IPS-NIHi7 (cell line): ENCODE measurements around the gene MACIR.
A peak's percentile ranks its signal among the peaks of the same experiment; 100 is the strongest.
"Not testable (repeated sequence)": the region's sequence is repeated elsewhere in the genome, so short reads cannot be mapped to it uniquely, and the experiment has no call there.

Experiments
- DNase-seq: peaks from one replicate; pipeline ENCODE4 v3.0.0; 2012; ENCODE audit warnings: mixed read lengths; ENCODE audit errors: extremely low spot score

MACIR gene, protein sequence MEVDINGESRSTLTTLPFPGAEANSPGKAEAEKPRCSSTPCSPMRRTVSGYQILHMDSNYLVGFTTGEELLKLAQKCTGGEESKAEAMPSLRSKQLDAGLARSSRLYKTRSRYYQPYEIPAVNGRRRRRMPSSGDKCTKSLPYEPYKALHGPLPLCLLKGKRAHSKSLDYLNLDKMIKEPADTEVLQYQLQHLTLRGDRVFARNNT

GRCh38 chr5:103258368-103258956 is at the start of gene MACIR:
TSS of gene MACIR (plus strand) at chr5:103258763. CDS start at chr5:103275920, 17,157 bp downstream.
- peak; percentile 95 for DNase-seq

DNA sequence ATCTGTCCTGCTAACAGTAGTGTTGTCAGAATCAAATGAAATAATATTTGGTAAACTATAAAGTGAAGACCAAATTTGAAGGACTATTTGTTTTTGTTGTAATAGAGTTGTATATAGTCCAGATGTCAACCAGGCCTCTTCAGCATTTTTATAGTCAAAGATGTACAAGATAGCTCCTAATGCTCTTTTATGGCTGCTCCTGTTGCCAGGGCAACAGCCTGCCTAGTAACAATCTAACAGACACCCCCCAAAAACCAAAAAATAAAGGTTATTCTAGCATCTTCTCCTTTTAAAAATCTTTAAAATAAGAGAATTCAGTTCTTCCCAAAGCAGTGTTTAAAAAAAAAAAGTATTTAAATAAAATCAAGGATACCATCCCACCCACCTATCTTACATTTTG is 49.5 kb upstream of the MACIR start:
- no peak for DNase-seq

DNA sequence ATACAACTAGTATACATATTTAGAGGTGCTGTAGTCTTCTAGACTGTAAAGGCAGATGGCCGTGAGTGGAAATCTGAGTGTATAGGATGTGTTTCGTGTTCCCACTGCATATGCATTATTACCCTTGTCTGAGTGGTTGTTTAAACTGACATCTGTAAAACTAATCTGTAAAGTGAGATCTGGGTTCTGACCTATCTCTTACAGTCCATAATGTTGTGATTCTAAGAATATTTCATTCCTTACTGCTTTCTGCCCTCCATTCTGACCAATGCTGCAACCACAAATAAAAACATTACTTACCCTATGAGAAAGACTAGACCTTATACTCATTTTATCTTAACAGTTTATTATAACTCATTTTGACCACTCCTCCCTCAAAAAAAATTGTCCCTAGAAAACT is 47.6 kb upstream of the MACIR start:
- no peak for DNase-seq

DNA sequence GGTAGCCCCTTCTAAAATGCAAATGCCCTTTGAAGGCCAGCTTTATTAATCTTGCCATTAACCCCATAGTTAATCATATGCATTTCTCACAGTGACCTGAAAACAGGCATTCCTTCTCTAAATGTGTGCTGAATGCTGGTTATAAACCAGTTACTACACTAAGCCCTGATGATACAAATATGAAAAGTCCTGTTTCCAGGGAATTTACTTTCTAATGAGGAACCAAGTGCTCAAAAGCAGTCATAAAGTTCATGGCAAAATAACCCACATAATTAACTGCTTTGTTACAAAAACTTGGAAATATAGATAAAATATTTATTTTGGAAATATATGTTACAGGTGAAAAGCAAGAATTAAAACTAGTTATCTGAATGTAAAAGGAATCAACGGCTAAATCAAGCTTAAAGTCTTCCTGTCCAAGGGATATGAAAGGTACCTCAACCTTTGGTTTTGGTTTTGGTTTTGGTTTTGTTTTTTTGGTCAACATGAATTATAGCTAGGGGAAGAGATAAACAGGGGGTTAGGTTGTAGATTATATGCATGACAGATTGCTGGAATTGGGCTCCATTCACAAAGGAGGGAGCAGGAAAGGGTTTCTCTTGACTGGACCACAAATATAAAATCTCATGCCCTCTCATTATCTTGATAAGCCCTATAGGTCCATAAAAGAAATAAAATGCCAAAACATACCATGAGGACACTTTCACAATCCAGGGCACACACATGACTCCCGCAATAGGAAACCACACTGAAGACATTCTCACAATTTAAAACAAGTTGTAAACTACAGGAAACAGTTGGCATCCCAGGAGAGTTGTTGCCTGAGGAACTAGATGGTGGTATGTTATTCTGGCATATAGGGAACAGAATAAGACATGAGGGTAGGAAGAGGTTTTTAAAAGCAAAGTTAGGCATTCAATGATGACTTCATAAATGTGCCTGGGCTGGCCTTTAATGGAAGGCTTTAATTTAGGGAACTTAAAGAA is 46.7 kb upstream of the MACIR start:
- DNase-seq, result no peak

- DNase-seq, result no peak
Measured at GRCh38 chr5:103216137-103216536, 42.4 kb upstream of the MACIR start.

- no peak for DNase-seq
Measured at GRCh38 chr5:103216697-103217096, 41.9 kb upstream of the MACIR start.

- DNase-seq, result no peak
Measured at GRCh38 chr5:103217101-103217500, 41.5 kb upstream of the MACIR start.

- no peak for DNase-seq
Measured at GRCh38 chr5:103218164-103218563, 40.4 kb upstream of the MACIR start.

- DNase-seq, result not testable (repeated sequence)
Measured at GRCh38 chr5:103219074-103219473, 39.5 kb upstream of the MACIR start.

DNA sequence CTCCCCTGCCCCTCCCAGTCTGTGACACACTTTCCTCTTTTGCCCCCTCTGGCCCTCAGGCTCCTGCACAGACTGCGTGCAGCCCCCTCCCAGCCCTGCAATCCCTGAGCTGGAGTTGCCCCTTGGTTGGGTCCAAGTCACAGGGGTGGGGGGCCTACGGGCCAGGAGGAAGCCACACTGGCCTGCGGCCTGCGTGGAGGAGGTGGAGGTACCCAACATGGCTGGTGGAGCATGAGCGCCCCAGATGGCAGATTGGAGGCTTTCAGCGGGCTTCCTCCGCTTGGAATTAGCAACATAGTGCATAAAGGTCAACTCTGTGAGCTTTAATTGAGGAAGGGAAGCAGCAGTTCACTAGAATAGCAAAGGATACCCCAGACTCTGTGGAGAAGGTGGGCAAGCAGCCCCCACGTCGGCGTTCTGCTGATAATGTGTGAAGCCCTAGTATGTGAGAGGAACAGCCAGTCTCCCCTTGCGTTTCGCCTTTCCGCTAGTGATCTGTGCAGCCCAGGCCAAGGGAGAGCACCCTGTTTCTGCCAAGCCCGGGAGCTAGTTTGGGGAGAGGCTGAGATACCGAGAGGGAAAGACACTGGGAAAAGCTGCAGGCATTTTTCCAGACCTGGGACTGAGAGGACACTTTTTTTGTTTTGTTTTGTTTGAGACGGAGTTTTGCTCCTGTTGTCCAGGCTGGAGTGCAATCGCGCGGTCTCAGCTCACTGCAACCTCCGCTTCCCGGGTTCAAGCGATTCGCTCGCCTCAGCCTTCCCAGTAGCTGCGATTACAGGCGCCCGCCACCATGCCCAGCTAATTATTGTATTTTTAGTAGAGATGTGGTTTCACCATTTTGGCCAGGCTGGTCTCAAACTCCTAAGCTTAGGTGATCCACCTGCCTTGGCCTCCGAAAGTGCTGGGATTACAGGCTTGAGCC is 35.3 kb upstream of the MACIR start:
- DNase-seq, result peak; percentile 12

DNA sequence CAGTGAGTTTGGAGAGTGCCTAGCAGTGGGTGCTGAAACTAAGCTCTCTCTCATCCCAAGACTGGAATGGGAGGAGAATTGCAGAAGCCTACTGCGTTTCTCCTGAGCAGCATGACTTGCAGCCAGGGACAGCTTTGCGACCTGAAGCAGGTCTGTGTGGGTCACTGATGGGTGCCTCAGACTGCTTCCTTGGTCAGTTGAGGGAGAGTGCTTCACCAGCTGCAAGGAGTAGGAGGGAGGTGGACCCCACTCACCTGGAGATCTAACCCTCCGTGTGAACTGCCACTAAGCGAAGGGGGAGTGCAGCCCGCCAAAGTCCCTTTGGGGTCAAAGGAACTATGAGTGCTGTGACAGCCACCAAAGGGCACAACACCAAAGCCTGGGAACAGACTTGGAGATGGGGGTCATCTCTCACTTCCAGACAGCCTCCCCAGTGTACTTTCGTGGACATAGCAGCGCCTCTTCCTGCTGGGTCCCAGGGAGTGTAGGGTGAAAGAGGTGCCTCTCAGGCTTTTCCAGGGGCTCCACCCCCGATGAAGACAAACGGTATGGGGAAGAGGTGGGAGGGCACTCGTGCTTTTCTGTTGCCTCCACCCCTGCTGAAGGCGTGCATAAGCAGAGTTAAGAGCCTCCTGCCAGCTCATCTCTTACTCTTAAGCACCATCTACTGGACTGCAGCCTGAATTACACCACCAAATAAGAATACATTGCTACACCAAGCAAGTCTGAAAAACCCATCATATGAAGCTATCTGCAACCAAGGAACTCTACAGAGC is 34.3 kb upstream of the MACIR start:
- peak; percentile 64 for DNase-seq

DNA sequence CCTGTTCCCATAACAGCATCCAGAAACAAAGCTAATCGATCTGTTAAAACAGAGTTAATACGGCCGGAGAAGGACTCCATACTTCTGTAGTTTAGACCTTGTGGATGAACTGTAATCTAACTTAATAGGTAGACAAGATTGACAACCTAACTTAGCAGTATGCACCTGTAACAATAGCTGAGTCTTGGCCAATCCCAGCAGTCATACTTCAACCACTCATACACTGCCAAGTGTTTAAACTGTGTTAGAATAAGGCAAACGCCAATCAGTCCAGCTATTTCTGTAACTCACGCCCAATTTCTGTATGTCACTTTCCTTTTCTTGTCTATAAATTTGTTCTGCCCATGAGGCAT is 33.7 kb upstream of the MACIR start:
- DNase-seq, result no peak

GRCh38 chr5:103228061-103228460 is 30.5 kb upstream of the MACIR start:
- DNase-seq, result no peak

DNA sequence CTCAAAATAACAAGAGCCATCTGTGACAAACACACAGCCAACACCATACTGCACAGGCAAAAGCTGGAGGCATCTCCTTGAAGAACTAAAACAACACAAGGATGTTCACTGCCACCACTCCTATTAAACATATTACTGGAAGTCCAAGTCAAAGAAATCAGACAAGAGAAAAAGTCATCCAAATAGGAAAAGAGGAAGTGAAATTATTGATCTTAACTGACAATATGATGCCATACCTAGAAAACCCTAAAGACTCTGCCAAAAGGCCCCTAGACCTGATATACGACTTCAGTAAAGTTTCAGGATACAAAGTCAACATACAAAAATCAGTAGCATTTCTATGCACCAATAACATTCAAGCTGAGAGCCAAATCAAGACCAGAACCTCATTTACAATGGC is 30.0 kb upstream of the MACIR start:
- no peak for DNase-seq

GRCh38 chr5:103232393-103232999 is 26.1 kb upstream of the MACIR start:
- no peak for DNase-seq

- no peak for DNase-seq
Measured at GRCh38 chr5:103234239-103234975, 24.2 kb upstream of the MACIR start.

GRCh38 chr5:103235891-103236290 is 22.7 kb upstream of the MACIR start:
- DNase-seq, result no peak

DNA sequence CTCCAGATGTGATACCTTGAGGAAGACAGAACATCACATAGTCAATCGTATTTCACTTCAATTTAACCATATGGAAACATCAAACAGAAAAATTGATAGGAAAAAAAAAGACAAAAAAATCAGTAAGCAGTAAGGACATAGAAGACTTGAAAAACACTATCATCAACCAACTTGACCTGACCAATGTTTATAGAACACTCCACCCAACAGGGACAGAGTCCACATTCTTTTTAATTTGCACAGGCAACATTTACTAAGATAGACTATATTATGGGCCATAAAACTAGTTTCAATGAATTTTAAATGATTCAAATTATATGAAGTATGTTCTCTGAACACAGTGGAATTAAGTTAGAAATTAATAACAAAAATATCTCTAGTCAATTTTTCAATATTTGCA is 20.8 kb upstream of the MACIR start:
- no peak for DNase-seq

DNA sequence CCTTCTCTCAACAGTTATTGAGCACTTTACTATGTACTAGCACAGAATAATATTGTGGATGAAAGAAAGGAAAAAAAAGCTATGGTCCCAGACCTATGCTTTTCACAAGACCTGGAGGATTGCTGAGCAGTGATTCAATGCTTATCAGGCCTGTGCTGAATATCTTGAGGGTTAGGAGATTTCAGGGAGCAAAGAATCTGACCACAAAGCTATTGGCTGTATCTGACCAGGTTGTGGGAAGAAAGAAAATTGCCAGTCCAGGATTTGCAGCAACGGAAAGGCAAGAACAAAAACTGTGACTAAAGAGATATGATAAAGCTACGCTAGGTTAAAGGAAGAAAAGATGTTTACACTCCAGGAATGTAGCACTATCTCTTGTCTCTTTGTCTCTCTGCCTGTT is 14.9 kb upstream of the MACIR start:
- no peak for DNase-seq

DNA sequence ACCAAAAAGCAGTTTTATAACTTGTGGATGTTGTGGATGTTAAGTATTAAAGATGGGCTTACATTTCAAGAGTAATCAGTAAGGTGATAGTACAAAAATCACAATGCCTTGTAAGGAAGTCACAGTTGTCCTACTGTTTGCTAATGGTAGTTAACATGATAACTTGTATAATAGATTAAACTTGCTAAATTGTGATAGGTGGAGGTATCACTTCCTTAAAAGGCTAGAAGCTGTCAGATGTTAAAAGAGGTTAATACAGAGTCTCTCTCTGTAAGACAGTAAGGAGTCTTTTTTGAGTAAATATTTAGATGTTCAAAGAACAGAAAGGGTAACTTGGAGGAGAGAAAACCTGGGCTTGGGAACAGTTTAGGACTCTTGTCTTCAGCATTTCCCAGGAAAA is 14.2 kb upstream of the MACIR start:
- no peak for DNase-seq
